Measurements from ENCODE around the gene CFAP410.

CFAP410 gene

DNA sequence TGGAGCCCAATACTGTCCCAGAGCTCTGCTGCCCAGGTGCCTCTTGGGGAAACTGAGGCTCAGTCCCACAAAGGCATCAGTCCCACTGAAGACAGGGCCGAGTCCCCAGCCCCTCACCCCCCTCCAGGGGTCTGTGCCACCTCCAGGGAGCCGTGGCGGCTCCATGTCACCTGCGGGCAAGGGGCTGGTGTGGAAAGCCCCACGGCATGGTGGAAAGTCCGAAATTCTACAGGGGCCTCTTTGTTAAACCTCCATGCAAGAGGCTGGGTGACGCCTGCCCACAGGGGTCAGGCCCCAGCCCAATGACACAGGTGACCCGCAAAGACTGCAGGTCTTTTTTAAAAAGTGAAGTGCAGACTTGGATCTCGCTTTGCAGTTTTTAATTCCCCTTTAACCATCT lies 56.8 kb downstream of the CFAP410 start:
- DNase-seq = no peak

DNA sequence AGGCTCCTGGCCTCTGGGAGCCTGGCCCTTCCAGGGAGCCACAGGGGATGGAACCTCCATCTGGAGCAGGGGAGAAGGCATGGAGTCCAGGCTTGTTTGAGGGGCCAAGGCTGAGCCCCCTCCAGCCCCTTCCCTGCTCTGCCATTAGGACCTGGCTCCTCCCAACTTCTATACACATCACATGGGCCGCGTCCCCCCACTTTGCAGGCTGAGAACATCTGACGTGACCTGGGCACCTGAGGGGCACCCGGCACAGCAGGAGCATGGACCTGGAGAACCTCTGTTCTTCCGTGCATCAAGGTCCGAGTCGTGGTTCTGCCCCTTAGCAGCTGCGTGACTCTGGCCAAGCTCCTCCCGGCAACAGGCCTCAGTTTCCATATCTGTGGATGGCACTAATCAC lies 57.4 kb downstream of the CFAP410 start:
- no peak for DNase-seq

DNA sequence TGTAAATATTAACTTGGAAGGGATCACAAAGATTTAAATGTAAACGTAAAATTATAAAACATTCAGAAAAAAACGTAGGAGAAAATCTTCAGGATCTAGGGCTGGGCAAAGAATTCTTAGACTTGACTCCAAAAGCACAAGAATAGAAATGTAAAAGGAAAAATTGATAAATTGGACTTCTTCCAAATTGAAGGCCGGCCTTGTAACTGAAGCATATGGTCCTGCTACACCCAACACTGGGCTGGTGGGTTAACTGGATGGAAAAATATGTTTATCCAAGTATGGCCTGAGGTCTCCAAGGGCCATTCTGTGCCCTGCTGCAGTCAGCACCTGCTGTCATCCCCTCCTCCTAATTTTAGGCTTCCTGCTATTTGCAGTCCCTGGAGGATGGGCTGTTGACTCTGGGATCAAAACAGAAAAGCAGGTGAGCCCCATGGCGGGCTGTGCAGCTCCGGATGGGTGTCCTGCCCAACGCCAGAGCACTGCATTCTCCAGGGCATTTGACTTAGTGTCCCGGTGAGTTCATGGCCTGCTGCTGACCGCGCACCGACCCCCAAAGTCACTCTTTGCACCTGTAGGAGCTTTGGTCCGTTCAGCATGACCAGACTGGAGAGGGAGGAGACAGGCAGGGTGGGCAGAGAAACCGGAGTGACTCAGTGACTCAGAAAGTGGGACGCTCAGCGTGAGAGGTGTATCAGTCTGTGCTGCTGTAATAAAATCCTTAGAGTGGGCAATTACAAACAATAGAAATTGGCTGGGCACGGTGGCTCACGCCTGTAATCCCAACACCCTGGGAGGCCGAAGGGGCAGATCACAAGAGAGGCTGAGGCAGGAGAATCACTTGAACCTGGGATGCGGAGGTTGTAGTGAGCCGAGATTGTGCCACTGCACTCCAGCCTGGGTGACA lies 59.6 kb downstream of the CFAP410 start:
- no peak for DNase-seq
